DOHH2 (cell line): ENCODE measurements around the gene RPA1.
"Not testable (repeated sequence)": the region's sequence is repeated elsewhere in the genome, so short reads cannot be mapped to it uniquely, and the experiment has no call there.

Experiments used
- H3F3A ChIP-seq: fragments of 200-600 bp; sonication (generic), shearing (Covaris generic); 2 replicates; pipeline ENCODE4 v1.6.0; 2016; ENCODE audit warnings: antibody characterized with exemption, mild to moderate bottlenecking; ENCODE audit not compliant: control insufficient read depth, insufficient read depth
- H3K27ac ChIP-seq: fragments of 200-600 bp; sonication (generic); 2 replicates; pipeline ENCODE4 v1.5.1; 2014; ENCODE audit warnings: low read depth, mild to moderate bottlenecking, low read length, moderate library complexity
- H3K27me3 ChIP-seq: fragments of 200-600 bp; sonication (generic); 2 replicates; pipeline ENCODE4 v1.6.1; 2014; ENCODE audit warnings: mild to moderate bottlenecking, low read length, mixed read lengths; ENCODE audit not compliant: control insufficient read depth
- H3K36me3 ChIP-seq: fragments of 200-600 bp; sonication (generic); 2 replicates; pipeline ENCODE4 v1.6.1; 2014; ENCODE audit warnings: mild to moderate bottlenecking, low read length, moderate library complexity, mixed read lengths; ENCODE audit not compliant: control insufficient read depth
- H3K4me1 ChIP-seq: fragments of 200-600 bp; sonication (generic); 2 replicates; pipeline ENCODE4 v1.6.1; 2014; ENCODE audit warnings: mild to moderate bottlenecking, low read length, mixed read lengths; ENCODE audit not compliant: control insufficient read depth
- H3K4me2 ChIP-seq: fragments of 200-600 bp; sonication (generic); 2 replicates; pipeline ENCODE4 v1.6.0; 2014; ENCODE audit warnings: mild to moderate bottlenecking, low read length, moderate library complexity
- H3K4me3 ChIP-seq: fragments of 200-600 bp; sonication (generic); 2 replicates; pipeline ENCODE4 v1.5.1; 2014; ENCODE audit warnings: mild to moderate bottlenecking, low read length, mixed read lengths
- H3K79me2 ChIP-seq: fragments of 200-600 bp; sonication (generic); 2 replicates; pipeline ENCODE4 v1.6.1; 2014; ENCODE audit warnings: mild to moderate bottlenecking, low read length, mixed read lengths; ENCODE audit not compliant: control insufficient read depth
- H3K9me2 ChIP-seq: fragments of 200-600 bp; sonication (generic); replicated peaks from 2 replicates; pipeline ENCODE4 v1.6.1; 2014; ENCODE audit warnings: mild to moderate bottlenecking, low read length, mixed read lengths; ENCODE audit not compliant: control insufficient read depth
- H3K9me3 ChIP-seq: fragments of 200-600 bp; sonication (generic); 2 replicates; pipeline ENCODE4 v1.6.1; 2014; ENCODE audit warnings: antibody characterized with exemption, low read length, mixed read lengths; ENCODE audit not compliant: control insufficient read depth, insufficient read depth
- H4K20me1 ChIP-seq: fragments of 200-600 bp; sonication (generic); 2 replicates; pipeline ENCODE4 v1.6.0; 2014; ENCODE audit warnings: low read depth, mild to moderate bottlenecking, antibody characterized with exemption, low read length, moderate library complexity; ENCODE audit not compliant: control insufficient read depth, insufficient read depth
- EZH2phosphoT487 ChIP-seq: fragments of 200-600 bp; sonication (generic); IDR thresholded peaks from 2 replicates; pipeline ENCODE4 v1.6.1; 2017; ENCODE audit warnings: borderline replicate concordance, mild to moderate bottlenecking, antibody characterized with exemption, low read length, moderate library complexity, mixed read lengths
- TF ChIP-seq, protein P1 (sequence below): fragments of 200-600 bp; sonication (generic); IDR thresholded peaks from one replicate; pipeline ENCODE4 v1.5.1; 2014; ENCODE audit warnings: antibody characterized with exemption, mild to moderate bottlenecking, low read depth, low read length; ENCODE audit not compliant: poor library complexity, severe bottlenecking

The RPA1 gene

DNA sequence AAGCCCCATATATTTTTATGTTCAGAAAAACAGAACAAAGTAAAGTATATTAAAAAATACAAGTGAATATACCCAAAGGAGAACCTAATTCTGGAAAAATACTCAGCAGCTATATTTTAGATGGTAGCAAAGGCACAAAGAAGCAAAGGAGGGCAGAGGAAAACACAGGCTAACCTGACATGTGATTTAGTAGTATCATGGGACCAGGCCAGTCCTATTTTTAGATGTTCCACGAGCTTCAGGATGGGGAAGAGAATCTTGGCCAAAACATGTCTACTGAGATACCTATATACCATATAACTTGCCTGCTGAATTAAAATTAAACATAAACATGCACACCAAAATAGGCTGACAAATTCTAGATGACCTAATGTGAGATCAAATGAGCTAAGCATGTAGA is 33.0 kb upstream of the RPA1 start:
- Histone ChIP-seq H3K4me2 (no peak overlapping the region), H3K36me3 (peaks cover 39% of the 10 kb centered on the region), H3K9me3 (no peaks in the 10 kb centered on the region), H3K79me2 (peaks cover 75% of the 10 kb centered on the region), H3F3A (peaks cover 8% of the 10 kb centered on the region; the same call in 1 of the 2 replicates), H4K20me1 (no peaks in the 10 kb centered on the region), H3K9me2 (no peaks in the 10 kb centered on the region), H3K4me3 (no peak overlapping the region), H3K4me1 (peaks cover 4% of the 10 kb centered on the region; the same call in 1 of the 2 replicates), H3K27me3 (no peaks in the 10 kb centered on the region), H3K27ac (no peak overlapping the region)
- no peak for TF ChIP-seq EZH2phosphoT487

DNA sequence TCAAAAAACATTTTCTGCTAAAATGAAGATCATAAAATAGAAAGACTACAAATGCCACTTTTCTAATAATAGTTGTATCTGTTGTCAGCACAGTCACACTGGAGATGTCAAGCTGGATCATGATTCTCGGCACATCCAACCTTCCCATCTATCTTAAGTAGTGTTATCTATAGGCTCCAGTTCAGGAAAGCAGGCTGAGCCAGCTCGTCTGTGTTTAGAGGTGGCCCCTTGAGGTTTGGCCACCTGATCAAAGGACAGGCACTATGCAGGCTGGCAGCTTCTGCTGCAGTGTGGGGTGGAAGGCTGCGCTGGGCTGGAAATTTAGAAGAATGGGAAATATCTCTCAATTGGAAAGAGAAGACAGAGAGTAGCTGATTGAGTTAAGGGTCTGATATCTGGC is 32.5 kb upstream of the RPA1 start:
- H3F3A ChIP-seq: peaks cover 8% of the 10 kb centered on the region; the same call in 1 of the 2 replicates
- H3K79me2 ChIP-seq: peaks cover 72% of the 10 kb centered on the region
- H4K20me1 ChIP-seq: no peaks in the 10 kb centered on the region
- no peaks in the 10 kb centered on the region for H3K27me3 ChIP-seq
- H3K4me3 ChIP-seq: no peak overlapping the region
- peaks cover 4% of the 10 kb centered on the region; the same call in 1 of the 2 replicates for H3K4me1 ChIP-seq
- peaks cover 44% of the 10 kb centered on the region for H3K36me3 ChIP-seq
- H3K9me2 ChIP-seq: no peaks in the 10 kb centered on the region
- H3K4me2 ChIP-seq: no peak overlapping the region
- TF ChIP-seq, protein P1, sequence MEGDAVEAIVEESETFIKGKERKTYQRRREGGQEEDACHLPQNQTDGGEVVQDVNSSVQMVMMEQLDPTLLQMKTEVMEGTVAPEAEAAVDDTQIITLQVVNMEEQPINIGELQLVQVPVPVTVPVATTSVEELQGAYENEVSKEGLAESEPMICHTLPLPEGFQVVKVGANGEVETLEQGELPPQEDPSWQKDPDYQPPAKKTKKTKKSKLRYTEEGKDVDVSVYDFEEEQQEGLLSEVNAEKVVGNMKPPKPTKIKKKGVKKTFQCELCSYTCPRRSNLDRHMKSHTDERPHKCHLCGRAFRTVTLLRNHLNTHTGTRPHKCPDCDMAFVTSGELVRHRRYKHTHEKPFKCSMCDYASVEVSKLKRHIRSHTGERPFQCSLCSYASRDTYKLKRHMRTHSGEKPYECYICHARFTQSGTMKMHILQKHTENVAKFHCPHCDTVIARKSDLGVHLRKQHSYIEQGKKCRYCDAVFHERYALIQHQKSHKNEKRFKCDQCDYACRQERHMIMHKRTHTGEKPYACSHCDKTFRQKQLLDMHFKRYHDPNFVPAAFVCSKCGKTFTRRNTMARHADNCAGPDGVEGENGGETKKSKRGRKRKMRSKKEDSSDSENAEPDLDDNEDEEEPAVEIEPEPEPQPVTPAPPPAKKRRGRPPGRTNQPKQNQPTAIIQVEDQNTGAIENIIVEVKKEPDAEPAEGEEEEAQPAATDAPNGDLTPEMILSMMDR: no peak
- no peak for TF ChIP-seq EZH2phosphoT487
- H3K27ac ChIP-seq: no peak overlapping the region
- H3K9me3 ChIP-seq: no peaks in the 10 kb centered on the region

DNA sequence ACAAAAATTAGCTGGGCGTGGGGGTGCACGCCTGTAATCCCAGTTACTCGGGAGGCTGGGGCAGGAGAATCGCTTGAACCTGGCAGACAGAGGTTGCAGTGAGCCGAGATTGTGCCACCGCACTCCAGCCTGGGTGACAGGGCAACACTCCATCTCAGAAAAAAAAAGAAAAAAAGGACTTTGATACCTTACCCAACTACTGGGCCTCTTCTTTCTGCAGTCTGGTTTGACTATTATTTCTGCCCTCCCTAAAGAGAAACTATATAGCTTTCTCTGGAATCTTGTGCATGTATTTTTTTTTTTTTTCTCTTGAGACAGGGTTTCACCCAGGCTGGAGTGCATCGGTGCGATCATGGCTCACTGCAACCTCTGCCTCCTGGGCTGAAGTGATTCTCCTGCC is 32.0 kb upstream of the RPA1 start:
- H3K27ac ChIP-seq, H3K27me3 ChIP-seq, H3K4me1 ChIP-seq, H3K4me3 ChIP-seq, H3F3A ChIP-seq, H3K4me2 ChIP-seq, H3K9me2 ChIP-seq, H4K20me1 ChIP-seq, H3K9me3 ChIP-seq: not testable (repeated sequence)
- H3K79me2 ChIP-seq: peaks cover 67% of the 10 kb centered on the region
- peaks cover 49% of the 10 kb centered on the region for H3K36me3 ChIP-seq

DNA sequence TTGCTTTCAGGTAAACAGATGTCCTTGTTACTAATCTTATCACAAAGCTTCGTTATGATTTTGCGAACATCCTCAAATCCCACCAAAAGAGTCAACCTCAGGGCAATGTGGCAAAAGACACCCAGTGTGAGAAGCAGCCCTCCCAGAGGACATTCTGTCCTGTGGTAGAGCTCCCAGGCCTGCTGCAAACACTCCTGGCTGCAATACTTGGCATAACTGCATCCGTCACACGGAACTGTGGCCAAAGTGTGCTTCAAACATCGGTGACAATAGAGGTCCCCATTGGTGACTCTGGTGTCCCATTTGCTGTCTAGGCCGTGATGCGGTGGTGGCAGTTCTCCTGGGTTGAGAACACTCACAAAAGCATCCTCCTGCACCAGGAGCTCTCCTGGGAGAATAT is 29.6 kb upstream of the RPA1 start:
- Histone ChIP-seq H3K9me3 (no peaks in the 10 kb centered on the region), H4K20me1 (no peaks in the 10 kb centered on the region), H3K36me3 (peaks cover 62% of the 10 kb centered on the region), H3K4me3 (no peak overlapping the region), H3K4me2 (no peak overlapping the region), H3K79me2 (peaks cover 46% of the 10 kb centered on the region), H3K27ac (no peak overlapping the region), H3F3A (0 out of 2 replicates have a peak, but pooled peaks cover 2% of the 10 kb centered on the region), H3K9me2 (no peaks in the 10 kb centered on the region), H3K27me3 (no peaks in the 10 kb centered on the region), H3K4me1 (peaks cover 4% of the 10 kb centered on the region; the same call in 1 of the 2 replicates)
- TF ChIP-seq, protein P1: no peak
- no peak for TF ChIP-seq EZH2phosphoT487
